K562 (cell line): Measurements from ENCODE around the gene SMG7. TPM values are rescaled to one million over a fixed set of nuclear protein-coding genes. Genes with fewer than 3 reads are reported as not detected.

ENCODE experiments used
- ATAC-seq: fragments of 200-7000 bp; cut with Tn5 transposase; 3 replicates; pipeline ENCODE4 v1.9.1; 2020; ENCODE audit warnings: moderate library complexity
- BruUV-seq: library from RNA; stranded (reverse); fragments of 400-500 nt; replicated peaks from 2 replicates; lab custom pipeline; 2021; lab: Mats Ljungman, UMichigan
- CTCF ChIA-PET: fragments of 300-600 bp; formaldehyde crosslinking; extraction: SDS; loops from one replicate; lab custom pipeline; 2021; ENCODE audit warnings: low intra/inter-chr PET ratio; lab: Yijun Ruan, JAX
- POLR2A ChIA-PET: fragments of 300-600, 350-650 bp; sonication (Branson Sonifier 250); formaldehyde crosslinking; extraction: SDS; loops from one replicate; lab custom pipeline; 2021; ENCODE audit warnings: antibody characterized with exemption, inconsistent platforms; lab: Yijun Ruan, JAX
- DNase-seq, 4 experiments: peaks; one replicate each; pipeline versions ENCODE4 v3.0.0 to v3.0.0-alpha.2; 2011 to 2018; ENCODE audit warnings: low spot score in 3 of 4, mixed read lengths in 3 of 4; ENCODE audit errors: extremely low read depth in 1 of 4
- FAIRE-seq: peaks from 2 replicates; lab custom pipeline; 2011; peaks lifted over from hg19 to GRCh38; lab: Jason Lieb, UNC
- H2AFZ ChIP-seq: 2 replicates; pipeline ENCODE4 v1.6.0; 2011; ENCODE audit warnings: low read depth, low read length, control low read depth, inconsistent platforms
- H3K27ac ChIP-seq: fragments of 200-600 bp; 3 replicates; pipeline ENCODE4 v1.8.0; 2011; ENCODE audit warnings: low read depth, mild to moderate bottlenecking, control low read depth, inconsistent platforms, low read length, moderate library complexity, mixed read lengths; ENCODE audit errors: extremely low read depth
- H3K27me3 ChIP-seq, 2 experiments: fragments of 300-600 bp in 1 of 2; 2 replicates in 1 of 2; 3 replicates in 1 of 2; pipeline versions ENCODE4 v1.6.0 to v1.8.0; 2011; ENCODE audit warnings: inconsistent platforms in 2 of 2, low read length in 2 of 2, mild to moderate bottlenecking in 1 of 2, mixed read lengths in 1 of 2, moderate library complexity in 1 of 2; ENCODE audit not compliant: control insufficient read depth in 2 of 2, insufficient read depth in 2 of 2
- H3K36me3 ChIP-seq: fragments of 300-600 bp; 3 replicates; pipeline ENCODE4 v1.8.0; 2011; ENCODE audit warnings: mild to moderate bottlenecking, low read length, inconsistent platforms; ENCODE audit not compliant: control insufficient read depth, insufficient read depth
- H3K4me1 ChIP-seq, 2 experiments: fragments of 200-600 bp in 1 of 2; replicated peaks in 1 of 2; 2 replicates in 1 of 2; 3 replicates in 1 of 2; pipeline versions ENCODE4 v1.5.1 to v1.8.0; 2011; ENCODE audit warnings: inconsistent platforms in 2 of 2, low read length in 2 of 2, mild to moderate bottlenecking in 1 of 2, mixed read lengths in 1 of 2, moderate library complexity in 1 of 2; ENCODE audit not compliant: control insufficient read depth in 2 of 2, insufficient read depth in 2 of 2
- H3K4me2 ChIP-seq: 2 replicates; pipeline ENCODE4 v1.6.1; 2011; ENCODE audit warnings: low read length, control low read depth, inconsistent platforms, mixed read lengths; ENCODE audit not compliant: insufficient read depth
- H3K4me3 ChIP-seq: fragments of 200-600 bp; sonication (generic), shearing (Covaris generic); 2 replicates; pipeline ENCODE4 v1.5.1; 2016; ENCODE audit warnings: control low read depth, inconsistent platforms
- H3K79me2 ChIP-seq: fragments of 200-600 bp; 3 replicates; pipeline ENCODE4 v1.8.0; 2011; ENCODE audit warnings: low read length, inconsistent platforms; ENCODE audit not compliant: control insufficient read depth, insufficient read depth
- H3K9ac ChIP-seq, 2 experiments: 2 replicates each; pipeline versions ENCODE4 v1.6.0 to v1.6.1; 2011; ENCODE audit warnings: low read depth in 2 of 2, low read length in 2 of 2, control low read depth in 1 of 2, inconsistent platforms in 1 of 2, mild to moderate bottlenecking in 1 of 2, mixed read lengths in 1 of 2; ENCODE audit not compliant: insufficient read depth in 1 of 2
- H3K9me1 ChIP-seq: one replicate; pipeline ENCODE4 v1.6.0; 2011; ENCODE audit warnings: inconsistent platforms, mild to moderate bottlenecking, low read length, moderate library complexity; ENCODE audit not compliant: control insufficient read depth, insufficient read depth
- H3K9me3 ChIP-seq: replicated peaks from 2 replicates; pipeline ENCODE4 v1.5.1; 2011; ENCODE audit warnings: low read depth, low read length, inconsistent platforms; ENCODE audit not compliant: control insufficient read depth, insufficient read depth
- H4K20me1 ChIP-seq: replicated peaks from 2 replicates; pipeline ENCODE4 v1.6.1; 2011; ENCODE audit warnings: low read length, inconsistent platforms, mixed read lengths; ENCODE audit not compliant: control insufficient read depth, insufficient read depth
- ARHGAP35 ChIP-seq: fragments of 450-650 bp; IDR thresholded peaks from 2 replicates; pipeline ENCODE4 v1.6.1; 2018; ENCODE audit not compliant: partially characterized antibody
- CBFA2T3 ChIP-seq: fragments of 450-650 bp; IDR thresholded peaks from 2 replicates; pipeline ENCODE4 v1.6.1; 2017
- CBX3 ChIP-seq, 2 experiments: IDR thresholded peaks; 1 replicate in 1 of 2; 2 replicates in 1 of 2; pipeline ENCODE4 v1.6.1; 2012; ENCODE audit warnings: inconsistent platforms in 2 of 2, low read length in 2 of 2, borderline replicate concordance in 1 of 2, control low read depth in 1 of 2
- KAT2B ChIP-seq: IDR thresholded peaks from one replicate; pipeline ENCODE4 v1.6.1; 2012; ENCODE audit warnings: low read depth, mild to moderate bottlenecking, control low read depth, inconsistent platforms, low read length, moderate library complexity
- PRPF4 ChIP-seq: fragments of 200-400 bp; formaldehyde crosslinking; IDR thresholded peaks from one replicate; pipeline ENCODE4 v1.6.1; 2017; ENCODE audit warnings: low read length, low read depth, mild to moderate bottlenecking; ENCODE audit not compliant: insufficient read depth, poor library complexity, severe bottlenecking
- XRCC5 ChIP-seq: fragments of 200-400 bp; formaldehyde crosslinking; IDR thresholded peaks from 2 replicates; pipeline ENCODE4 v1.6.1; 2017; ENCODE audit warnings: low read depth, mild to moderate bottlenecking, low read length
- ZBTB12 ChIP-seq: fragments of 250-450 bp; sonication (Bioruptor Pico); IDR thresholded peaks from 2 replicates; pipeline ENCODE4 v1.4.0; 2020
- ZNF217 ChIP-seq: sonication (generic); formaldehyde crosslinking; IDR thresholded peaks from 2 replicates; pipeline ENCODE4 v1.8.0; 2022; ENCODE audit warnings: mild to moderate bottlenecking, missing genetic modification reagents
- ZNF41 ChIP-seq: fragments of 250-450 bp; sonication (Bioruptor Pico); conservative IDR thresholded peaks from 2 replicates; pipeline ENCODE4 v1.4.0; 2020; ENCODE audit warnings: mild to moderate bottlenecking
- ZNF589 ChIP-seq: fragments of 200-800 bp; sonication (Bioruptor generic); IDR thresholded peaks from 2 replicates; pipeline ENCODE4 v1.6.1; 2016; ENCODE audit warnings: low read depth, missing genetic modification characterization, missing compliant biosample characterization
- WGBS: fragments of 100-300 bp; shearing (Covaris generic); methylation state at CpG from one replicate; pipeline ENCODE4 v1.1.6; 2016; ENCODE audit warnings: low coverage, mixed read lengths; ENCODE audit not compliant: insufficient coverage; ENCODE audit errors: missing lambda C conversion rate; 5-methylcytosine and 5-hydroxymethylcytosine counted together
- in situ Hi-C: fragments of 300-500 bp; cut with MboI; formaldehyde crosslinking; loops from 4 replicates; pipeline ENCODE4 v1.15.0; 2018; ENCODE audit warnings: inconsistent platforms, mixed read lengths
- intact Hi-C: fragments of 100-400 bp; cut with micrococcal nuclease; formaldehyde crosslinking; loops from 2 replicates; pipeline ENCODE4 v1.14.2; 2022
- polyA plus RNA-seq, 8 experiments: library from polyadenylated mRNA; depleted of rRNA in 4 of 8; stranded (reverse) in 5 of 8; unstranded in 3 of 8; fragments of >200 nt; fragmentation: Nextera tagmentation in 2 of 8; fragmentation: Illumina TruSeq in 1 of 8; extraction: Ambion mirVana in 2 of 8; extraction: Trizol in 1 of 8; gene quantifications; 2 replicates each; pipeline versions ENCODE4 v1.2.1 to v1.2.3, GENCODE V29; 2011 to 2014; ENCODE audit warnings: inconsistent platforms in 1 of 8, missing spikeins in 1 of 8
- total RNA-seq, 7 experiments: library from RNA; depleted of rRNA in 6 of 7; stranded (reverse); fragments of >200 nt in 6 of 7; fragmentation: Illumina TruSeq in 2 of 7; extraction: Trizol in 2 of 7; gene quantifications; 2 replicates each; pipeline versions ENCODE4 v1.2.1 to v1.2.3, GENCODE V29; 2011 to 2021; ENCODE audit warnings: low replicate concordance in 1 of 7
- TF ChIP-seq, protein P1 (sequence below): fragments of 450-650 bp; IDR thresholded peaks from 2 replicates; pipeline ENCODE4 v1.7.0; 2016; ENCODE audit warnings: borderline replicate concordance
- TF ChIP-seq, protein P2 (sequence below): fragments of 250-450 bp; sonication (Bioruptor Pico); IDR thresholded peaks from 2 replicates; pipeline ENCODE4 v1.5.0; 2020; ENCODE audit warnings: mild to moderate bottlenecking
- TF ChIP-seq, protein P3 (sequence below), 3 experiments: fragments of 200-800 bp in 1 of 3; sonication (Bioruptor generic) in 1 of 3; sonication (generic) in 1 of 3; formaldehyde crosslinking in 1 of 3; IDR thresholded peaks; 2 replicates each; pipeline versions ENCODE4 v1.6.1 to v1.8.0; 2016 to 2022; ENCODE audit warnings: mild to moderate bottlenecking in 2 of 3, missing compliant biosample characterization in 2 of 3, missing genetic modification characterization in 2 of 3, missing genetic modification reagents in 1 of 3

The SMG7 gene
- total and polyA plus RNA-seq, 9 of the 15 experiments (the other 6 are each of a cell fraction or from before 2014, with no cell fraction given), result 12.4 to 74.6 (median 29.0) TPM

GRCh38 chr1:183586455-183586854 is 114.2 kb downstream of the SMG7 start (continued):
- TF ChIP-seq ZNF589 (CRISPR knock-in tag) (no peak), CBFA2T3 (no peak), ZNF41 (CRISPR knock-in tag) (no peak)

DNA sequence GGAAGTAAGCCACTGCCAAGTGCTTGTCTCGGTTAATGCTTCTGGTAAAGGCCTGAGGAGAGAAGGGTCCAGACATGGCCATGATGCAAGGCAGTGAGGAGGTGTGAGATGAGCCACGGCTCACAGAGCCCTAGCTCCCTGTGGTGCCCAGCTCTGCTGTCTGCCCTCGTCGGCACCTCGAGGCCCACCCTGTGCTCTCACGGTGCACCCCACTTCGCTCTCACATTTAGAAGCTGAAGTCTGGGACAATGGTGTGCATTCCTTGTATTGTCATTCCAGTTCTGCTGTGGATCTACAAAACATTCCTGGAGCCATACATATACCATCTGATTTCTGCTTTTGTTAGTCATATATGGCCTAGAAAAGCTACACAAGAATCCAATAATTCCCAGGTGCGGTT is 114.6 kb downstream of the SMG7 start:
- 2% methylated on average over 8 of the region's 8 CpGs for WGBS

More for the DNA sequence above, 114.6 kb downstream of the SMG7 start:
- Histone ChIP-seq H3K27me3 (peaks cover 25 to 43% of the 10 kb centered on the region in 2 experiments), H2AFZ (no peak overlapping the region), H3K36me3 (no peaks in the 10 kb centered on the region), H3K4me1 (peaks cover 0 to 4% of the 10 kb centered on the region in 2 experiments; a peak in 2 of 5 replicates), H3K9ac (no peak overlapping the region), H3K4me2 (no peak overlapping the region), H3K9me3 (no peaks in the 10 kb centered on the region), H4K20me1 (no peaks in the 10 kb centered on the region; the same call in 1 of the 2 replicates), H3K4me3 (no peak overlapping the region), H3K9me1 (no peaks in the 10 kb centered on the region), H3K27ac (no peak overlapping the region), H3K79me2 (no peaks in the 10 kb centered on the region)
- BruUV-seq, result no TSS peak
- ChIA-PET POLR2A (interaction anchor here (0.6 to 1.2 kb wide), 3 partner anchors 9 to 168 kb away, joined by 3 to 4 read pairs (median 3); no protein-coding TSS in a partner anchor), CTCF (no interaction called here)
- TF ChIP-seq CBX3 (IDR thresholded peaks at IDR 0.05; ENCODE audit: borderline replicate concordance in 1 of 2, low read length in 2 of 2), result no peak
- no peak for TF ChIP-seq KAT2B
- no peak for TF ChIP-seq ZNF217 (CRISPR knock-in tag)
- TF ChIP-seq, protein P1, sequence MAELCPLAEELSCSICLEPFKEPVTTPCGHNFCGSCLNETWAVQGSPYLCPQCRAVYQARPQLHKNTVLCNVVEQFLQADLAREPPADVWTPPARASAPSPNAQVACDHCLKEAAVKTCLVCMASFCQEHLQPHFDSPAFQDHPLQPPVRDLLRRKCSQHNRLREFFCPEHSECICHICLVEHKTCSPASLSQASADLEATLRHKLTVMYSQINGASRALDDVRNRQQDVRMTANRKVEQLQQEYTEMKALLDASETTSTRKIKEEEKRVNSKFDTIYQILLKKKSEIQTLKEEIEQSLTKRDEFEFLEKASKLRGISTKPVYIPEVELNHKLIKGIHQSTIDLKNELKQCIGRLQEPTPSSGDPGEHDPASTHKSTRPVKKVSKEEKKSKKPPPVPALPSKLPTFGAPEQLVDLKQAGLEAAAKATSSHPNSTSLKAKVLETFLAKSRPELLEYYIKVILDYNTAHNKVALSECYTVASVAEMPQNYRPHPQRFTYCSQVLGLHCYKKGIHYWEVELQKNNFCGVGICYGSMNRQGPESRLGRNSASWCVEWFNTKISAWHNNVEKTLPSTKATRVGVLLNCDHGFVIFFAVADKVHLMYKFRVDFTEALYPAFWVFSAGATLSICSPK, result no peak
- no peak for TF ChIP-seq PRPF4
- no peak for TF ChIP-seq XRCC5
- TF ChIP-seq, protein P2, sequence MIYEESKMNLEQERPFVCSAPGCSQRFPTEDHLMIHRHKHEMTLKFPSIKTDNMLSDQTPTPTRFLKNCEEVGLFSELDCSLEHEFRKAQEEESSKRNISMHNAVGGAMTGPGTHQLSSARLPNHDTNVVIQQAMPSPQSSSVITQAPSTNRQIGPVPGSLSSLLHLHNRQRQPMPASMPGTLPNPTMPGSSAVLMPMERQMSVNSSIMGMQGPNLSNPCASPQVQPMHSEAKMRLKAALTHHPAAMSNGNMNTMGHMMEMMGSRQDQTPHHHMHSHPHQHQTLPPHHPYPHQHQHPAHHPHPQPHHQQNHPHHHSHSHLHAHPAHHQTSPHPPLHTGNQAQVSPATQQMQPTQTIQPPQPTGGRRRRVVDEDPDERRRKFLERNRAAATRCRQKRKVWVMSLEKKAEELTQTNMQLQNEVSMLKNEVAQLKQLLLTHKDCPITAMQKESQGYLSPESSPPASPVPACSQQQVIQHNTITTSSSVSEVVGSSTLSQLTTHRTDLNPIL (CRISPR knock-in tag), result no peak
- TF ChIP-seq, protein P3, sequence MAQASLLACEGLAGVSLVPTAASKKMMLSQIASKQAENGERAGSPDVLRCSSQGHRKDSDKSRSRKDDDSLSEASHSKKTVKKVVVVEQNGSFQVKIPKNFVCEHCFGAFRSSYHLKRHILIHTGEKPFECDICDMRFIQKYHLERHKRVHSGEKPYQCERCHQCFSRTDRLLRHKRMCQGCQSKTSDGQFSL (CRISPR knock-in tag; IDR thresholded peaks at IDR 0.05), result no peak
- TF ChIP-seq, protein P3 (tag; IDR thresholded peaks at IDR 0.05), result no peak
- TF ChIP-seq ZBTB12, result no peak
- no peak for TF ChIP-seq ARHGAP35
- no peak for ATAC-seq
- no peak for DNase-seq
- intact Hi-C loops (no loop called here), in situ Hi-C loops (no loop called here)
- no peak for FAIRE-seq
